ENCODE measurements around the gene CTDNEP1. TPM values are rescaled to one million over a fixed set of nuclear protein-coding genes. Genes with fewer than 3 reads are reported as not detected.

The CTDNEP1 gene
- total and polyA plus RNA-seq, 4 donors: 11.0 to 28.6 (median 18.6) TPM

DNA sequence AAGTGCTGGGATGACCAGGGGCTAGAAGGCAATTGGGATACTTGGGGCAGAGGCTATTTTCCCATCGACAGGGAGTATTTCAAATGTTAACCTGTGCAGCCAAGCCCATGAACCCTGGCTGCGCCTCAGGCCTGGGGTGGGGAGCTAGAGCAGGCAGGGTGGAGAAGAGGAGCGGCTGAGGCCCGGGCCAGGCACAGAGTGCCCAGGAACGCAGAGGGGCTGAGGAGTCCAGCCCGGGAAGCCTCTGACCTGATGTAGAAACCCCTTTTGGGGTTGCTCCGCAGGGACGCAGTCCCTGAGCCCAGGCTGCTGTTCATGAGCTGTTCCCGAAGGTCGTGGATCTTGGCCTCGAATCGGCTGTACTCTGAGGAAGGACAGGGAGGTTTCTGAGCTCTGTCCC, 55.6 kb downstream of the CTDNEP1 start:
- Histone ChIP-seq H3K9ac (ENCODE audit: low read depth in 1 of 2, low read length in 2 of 2) (no peak overlapping the region), H3K4me1 (ENCODE audit: control insufficient read depth in 4 of 4, insufficient read depth in 4 of 4, low read length in 3 of 4) (no peaks in the 10 kb centered on the region), H3K4me3 (ENCODE audit: low read depth in 1 of 3, low read length in 3 of 3) (no peak overlapping the region), H3K27me3 (ENCODE audit: control insufficient read depth in 4 of 4, insufficient read depth in 4 of 4, low read length in 3 of 4) (no peaks in the 10 kb centered on the region), H3K9me3 (ENCODE audit: control insufficient read depth in 4 of 4, low read length in 3 of 4) (no peaks in the 10 kb centered on the region), H3K36me3 (ENCODE audit: control insufficient read depth in 4 of 4, insufficient read depth in 3 of 4, low read depth in 1 of 4, low read length in 3 of 4) (peaks cover 0 to 8% (median 2%) of the 10 kb centered on the region in 4 donors), H3K27ac (ENCODE audit: low read depth in 1 of 2, low read length in 2 of 2) (no peak overlapping the region)
- 93% methylated on average over 12 of the region's 12 CpGs for WGBS
- no peak for DNase-seq (ENCODE audit: low spot score)
- TF ChIP-seq, protein P1, sequence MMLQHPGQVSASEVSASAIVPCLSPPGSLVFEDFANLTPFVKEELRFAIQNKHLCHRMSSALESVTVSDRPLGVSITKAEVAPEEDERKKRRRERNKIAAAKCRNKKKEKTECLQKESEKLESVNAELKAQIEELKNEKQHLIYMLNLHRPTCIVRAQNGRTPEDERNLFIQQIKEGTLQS (IDR thresholded peaks at IDR 0.05): no peak
- TF ChIP-seq RXRA (IDR thresholded peaks at IDR 0.05): no peak
- TF ChIP-seq HNF4A (conservative IDR thresholded peaks at IDR 0.05): no peak
- TF ChIP-seq TAF1 (conservative IDR thresholded peaks at IDR 0.05): no peak
- TF ChIP-seq, protein P2, sequence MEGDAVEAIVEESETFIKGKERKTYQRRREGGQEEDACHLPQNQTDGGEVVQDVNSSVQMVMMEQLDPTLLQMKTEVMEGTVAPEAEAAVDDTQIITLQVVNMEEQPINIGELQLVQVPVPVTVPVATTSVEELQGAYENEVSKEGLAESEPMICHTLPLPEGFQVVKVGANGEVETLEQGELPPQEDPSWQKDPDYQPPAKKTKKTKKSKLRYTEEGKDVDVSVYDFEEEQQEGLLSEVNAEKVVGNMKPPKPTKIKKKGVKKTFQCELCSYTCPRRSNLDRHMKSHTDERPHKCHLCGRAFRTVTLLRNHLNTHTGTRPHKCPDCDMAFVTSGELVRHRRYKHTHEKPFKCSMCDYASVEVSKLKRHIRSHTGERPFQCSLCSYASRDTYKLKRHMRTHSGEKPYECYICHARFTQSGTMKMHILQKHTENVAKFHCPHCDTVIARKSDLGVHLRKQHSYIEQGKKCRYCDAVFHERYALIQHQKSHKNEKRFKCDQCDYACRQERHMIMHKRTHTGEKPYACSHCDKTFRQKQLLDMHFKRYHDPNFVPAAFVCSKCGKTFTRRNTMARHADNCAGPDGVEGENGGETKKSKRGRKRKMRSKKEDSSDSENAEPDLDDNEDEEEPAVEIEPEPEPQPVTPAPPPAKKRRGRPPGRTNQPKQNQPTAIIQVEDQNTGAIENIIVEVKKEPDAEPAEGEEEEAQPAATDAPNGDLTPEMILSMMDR (IDR thresholded peaks at IDR 0.05; ENCODE audit: low read depth, low read length, missing input control): no peak
- TF ChIP-seq, protein P3, sequence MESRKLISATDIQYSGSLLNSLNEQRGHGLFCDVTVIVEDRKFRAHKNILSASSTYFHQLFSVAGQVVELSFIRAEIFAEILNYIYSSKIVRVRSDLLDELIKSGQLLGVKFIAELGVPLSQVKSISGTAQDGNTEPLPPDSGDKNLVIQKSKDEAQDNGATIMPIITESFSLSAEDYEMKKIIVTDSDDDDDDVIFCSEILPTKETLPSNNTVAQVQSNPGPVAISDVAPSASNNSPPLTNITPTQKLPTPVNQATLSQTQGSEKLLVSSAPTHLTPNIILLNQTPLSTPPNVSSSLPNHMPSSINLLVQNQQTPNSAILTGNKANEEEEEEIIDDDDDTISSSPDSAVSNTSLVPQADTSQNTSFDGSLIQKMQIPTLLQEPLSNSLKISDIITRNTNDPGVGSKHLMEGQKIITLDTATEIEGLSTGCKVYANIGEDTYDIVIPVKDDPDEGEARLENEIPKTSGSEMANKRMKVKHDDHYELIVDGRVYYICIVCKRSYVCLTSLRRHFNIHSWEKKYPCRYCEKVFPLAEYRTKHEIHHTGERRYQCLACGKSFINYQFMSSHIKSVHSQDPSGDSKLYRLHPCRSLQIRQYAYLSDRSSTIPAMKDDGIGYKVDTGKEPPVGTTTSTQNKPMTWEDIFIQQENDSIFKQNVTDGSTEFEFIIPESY (IDR thresholded peaks at IDR 0.05): no peak
- no peak for TF ChIP-seq EGR1 (IDR thresholded peaks at IDR 0.05; ENCODE audit: low read depth in 2 of 2)
- no peak for TF ChIP-seq GABPA (IDR thresholded peaks at IDR 0.05 in 1 of 2, conservative IDR thresholded peaks at IDR 0.05 in 1 of 2)
- TF ChIP-seq FOXA1 (IDR thresholded peaks at IDR 0.05): no peak
- TF ChIP-seq YY1 (IDR thresholded peaks at IDR 0.05): no peak

Small RNA genes within 50 kb of the gene (small RNA-seq; reads per million reads assigned to genes)
- gene MIR324 (14.3 reads per million, percentile 95 among the genes with 10 or more reads in this experiment), gene RF00019 (not detected)

Other genes with a start within 250 kb of the CTDNEP1 start
Only the 30 nearest of the 35 such genes appear.
- gene SLC16A13, start 215.7 kb downstream of the CTDNEP1 start, total RNA-seq: 10 to 100 TPM in 1 of 2 donors, 1 to 10 TPM in 1; 2.3 to 26.6 TPM
- 10 to 100 TPM; 33.3 to 43.2 TPM for gene SLC16A13, start 215.7 kb downstream of the CTDNEP1 start, polyA plus RNA-seq
- 1 to 10 TPM; 1.7 to 3.3 TPM for gene SLC16A11, start 207.6 kb downstream of the CTDNEP1 start, total RNA-seq
- 1 to 10 TPM; 3.0 to 8.2 TPM for gene SLC16A11, start 207.6 kb downstream of the CTDNEP1 start, polyA plus RNA-seq
- 1 to 10 TPM; 3.1 to 3.8 TPM for gene CLEC10A, start 171.5 kb downstream of the CTDNEP1 start, total RNA-seq
- 1 to 10 TPM; 1.4 to 4.0 TPM for gene CLEC10A, start 171.5 kb downstream of the CTDNEP1 start, polyA plus RNA-seq
- 100 to 1,000 TPM; 188 to 336 TPM for gene ASGR2, start 136.9 kb downstream of the CTDNEP1 start, total RNA-seq
- 100 to 1,000 TPM; 650 to 657 TPM for gene ASGR2, start 136.9 kb downstream of the CTDNEP1 start, polyA plus RNA-seq
- 100 to 1,000 TPM; 127 to 401 TPM for gene ASGR1, start 72.4 kb downstream of the CTDNEP1 start, total RNA-seq
- gene ASGR1, start 72.4 kb downstream of the CTDNEP1 start, polyA plus RNA-seq: 100 to 1,000 TPM; 541 to 728 TPM
- 1 to 10 TPM; 2.1 to 5.7 TPM for gene DLG4, start 31.9 kb downstream of the CTDNEP1 start, total RNA-seq
- 1 to 10 TPM in 1 of 2 donors, under 1 TPM in 1; 0.40 to 1.6 TPM for gene DLG4, start 31.9 kb downstream of the CTDNEP1 start, polyA plus RNA-seq
- 1,000 to 10,000 TPM in 1 of 2 donors, 100 to 1,000 TPM in 1; 185 to 1,110 TPM for gene ACADVL, start 31.8 kb downstream of the CTDNEP1 start, total RNA-seq
- 1,000 to 10,000 TPM; 1,107 to 1,301 TPM for gene ACADVL, start 31.8 kb downstream of the CTDNEP1 start, polyA plus RNA-seq
- gene DVL2, start 17.2 kb downstream of the CTDNEP1 start, total RNA-seq: 10 to 100 TPM; 16.7 to 24.5 TPM
- gene DVL2, start 17.2 kb downstream of the CTDNEP1 start, polyA plus RNA-seq: 1 to 10 TPM; 3.4 to 5.9 TPM
- gene PHF23, start 12.3 kb downstream of the CTDNEP1 start, total RNA-seq: 10 to 100 TPM; 14.6 to 15.8 TPM
- 10 to 100 TPM; 14.0 to 18.3 TPM for gene PHF23, start 12.3 kb downstream of the CTDNEP1 start, polyA plus RNA-seq
- gene GABARAP, start 9.3 kb downstream of the CTDNEP1 start, total RNA-seq: 10 to 100 TPM; 74.4 to 88.4 TPM
- 100 to 1,000 TPM; 322 to 489 TPM for gene GABARAP, start 9.3 kb downstream of the CTDNEP1 start, polyA plus RNA-seq
- 10 to 100 TPM; 19.3 to 24.1 TPM for gene ELP5, start 481 bp upstream of the CTDNEP1 start, total RNA-seq
- 10 to 100 TPM; 29.1 to 38.4 TPM for gene ELP5, start 481 bp upstream of the CTDNEP1 start, polyA plus RNA-seq
- gene CLDN7, start 10.7 kb upstream of the CTDNEP1 start, total RNA-seq: 10 to 100 TPM in 1 of 2 donors, 1 to 10 TPM in 1; 3.0 to 20.2 TPM
- gene CLDN7, start 10.7 kb upstream of the CTDNEP1 start, polyA plus RNA-seq: 10 to 100 TPM; 19.1 to 35.0 TPM
- 10 to 100 TPM in 1 of 2 donors, 1 to 10 TPM in 1; 1.2 to 10.6 TPM for gene SLC2A4, start 30.0 kb upstream of the CTDNEP1 start, total RNA-seq
- gene SLC2A4, start 30.0 kb upstream of the CTDNEP1 start, polyA plus RNA-seq: 1 to 10 TPM in 1 of 2 donors, under 1 TPM in 1; 0.42 to 1.9 TPM
- gene YBX2, start 42.9 kb upstream of the CTDNEP1 start, total RNA-seq: under 1 TPM; 0.61 to 0.75 TPM
- gene YBX2, start 42.9 kb upstream of the CTDNEP1 start, polyA plus RNA-seq: under 1 TPM; 0.33 to 0.53 TPM
- 100 to 1,000 TPM; 179 to 206 TPM for gene EIF5A, start 55.9 kb upstream of the CTDNEP1 start, total RNA-seq
- 100 to 1,000 TPM; 399 to 506 TPM for gene EIF5A, start 55.9 kb upstream of the CTDNEP1 start, polyA plus RNA-seq
- gene GPS2, start 63.6 kb upstream of the CTDNEP1 start, total RNA-seq: 10 to 100 TPM; 20.8 TPM
- 10 to 100 TPM; 24.7 to 43.1 TPM for gene GPS2, start 63.6 kb upstream of the CTDNEP1 start, polyA plus RNA-seq
- gene NEURL4, start 77.6 kb upstream of the CTDNEP1 start, total RNA-seq: 10 to 100 TPM in 1 of 2 donors, 1 to 10 TPM in 1; 8.1 to 14.2 TPM
- 1 to 10 TPM in 1 of 2 donors, under 1 TPM in 1; 0.76 to 6.6 TPM for gene NEURL4, start 77.6 kb upstream of the CTDNEP1 start, polyA plus RNA-seq
- gene ACAP1, start 84.8 kb upstream of the CTDNEP1 start, total RNA-seq: 1 to 10 TPM; 4.9 to 7.4 TPM
- 1 to 10 TPM; 1.1 to 4.5 TPM for gene ACAP1, start 84.8 kb upstream of the CTDNEP1 start, polyA plus RNA-seq
- 1 to 10 TPM in 1 of 2 donors, under 1 TPM in 1; 0.89 to 2.0 TPM for gene KCTD11, start 100.4 kb upstream of the CTDNEP1 start, total RNA-seq
- gene KCTD11, start 100.4 kb upstream of the CTDNEP1 start, polyA plus RNA-seq: 1 to 10 TPM in 1 of 2 donors, under 1 TPM in 1; 0.39 to 3.5 TPM
- not detected for gene TMEM95, start 103.4 kb upstream of the CTDNEP1 start, total RNA-seq
- not detected for gene TMEM95, start 103.4 kb upstream of the CTDNEP1 start, polyA plus RNA-seq
- gene TNK1, start 129.4 kb upstream of the CTDNEP1 start, total RNA-seq: 1 to 10 TPM in 1 of 2 donors, under 1 TPM in 1; 0.05 to 3.2 TPM
- 1 to 10 TPM; 1.9 to 3.5 TPM for gene TNK1, start 129.4 kb upstream of the CTDNEP1 start, polyA plus RNA-seq
- 1 to 10 TPM; 2.8 to 4.2 TPM for gene PLSCR3, start 142.8 kb upstream of the CTDNEP1 start, total RNA-seq
- 10 to 100 TPM in 1 of 2 donors, 1 to 10 TPM in 1; 4.0 to 10.9 TPM for gene PLSCR3, start 142.8 kb upstream of the CTDNEP1 start, polyA plus RNA-seq
- gene TMEM256, start 152.4 kb upstream of the CTDNEP1 start, total RNA-seq: 100 to 1,000 TPM in 1 of 2 donors, 10 to 100 TPM in 1; 30.0 to 130 TPM
- gene TMEM256, start 152.4 kb upstream of the CTDNEP1 start, polyA plus RNA-seq: 10 to 100 TPM; 95.6 to 99.8 TPM
- 1 to 10 TPM in 1 of 2 donors, under 1 TPM in 1; 0.47 to 1.3 TPM for gene NLGN2, start 156.1 kb upstream of the CTDNEP1 start, total RNA-seq
- 1 to 10 TPM in 1 of 2 donors, under 1 TPM in 1; 0.24 to 2.4 TPM for gene NLGN2, start 156.1 kb upstream of the CTDNEP1 start, polyA plus RNA-seq
- gene SPEM1, start 168.6 kb upstream of the CTDNEP1 start, total RNA-seq: not detected
- not detected for gene SPEM1, start 168.6 kb upstream of the CTDNEP1 start, polyA plus RNA-seq
- gene SPEM2, start 173.9 kb upstream of the CTDNEP1 start, total RNA-seq: not detected
- not detected for gene SPEM2, start 173.9 kb upstream of the CTDNEP1 start, polyA plus RNA-seq
- gene SPEM3, start 177.1 kb upstream of the CTDNEP1 start, total RNA-seq: not detected
- gene SPEM3, start 177.1 kb upstream of the CTDNEP1 start, polyA plus RNA-seq: not detected
- gene TMEM102, start 183.7 kb upstream of the CTDNEP1 start, total RNA-seq: 1 to 10 TPM; 1.6 to 2.9 TPM
- gene TMEM102, start 183.7 kb upstream of the CTDNEP1 start, polyA plus RNA-seq: 1 to 10 TPM; 1.6 to 3.3 TPM
- under 1 TPM; 0.19 to 0.25 TPM for gene FGF11, start 187.8 kb upstream of the CTDNEP1 start, total RNA-seq
- gene FGF11, start 187.8 kb upstream of the CTDNEP1 start, polyA plus RNA-seq: under 1 TPM; 0.17 to 0.21 TPM
- gene CHRNB1, start 193.3 kb upstream of the CTDNEP1 start, total RNA-seq: 1 to 10 TPM; 4.2 to 7.4 TPM
- gene CHRNB1, start 193.3 kb upstream of the CTDNEP1 start, polyA plus RNA-seq: 10 to 100 TPM in 1 of 2 donors, 1 to 10 TPM in 1; 7.0 to 11.5 TPM